D721Med (cell line): ENCODE results near the gene CHEK2.

Experiments
- DNase-seq: peaks from one replicate; pipeline ENCODE4 v3.0.0; 2011; ENCODE audit warnings: low spot score; ENCODE audit not compliant: insufficient read length
- FAIRE-seq: peaks from 2 replicates; lab custom pipeline; 2011; peaks lifted over from hg19 to GRCh38; lab: Jason Lieb, UNC
- TF ChIP-seq, protein P1 (sequence below): IDR thresholded peaks from 2 replicates; pipeline ENCODE4 v1.5.1; 2012; ENCODE audit warnings: mild to moderate bottlenecking, control low read depth; ENCODE audit not compliant: insufficient read depth; ENCODE audit errors: missing control alignments

CHEK2 gene

DNA sequence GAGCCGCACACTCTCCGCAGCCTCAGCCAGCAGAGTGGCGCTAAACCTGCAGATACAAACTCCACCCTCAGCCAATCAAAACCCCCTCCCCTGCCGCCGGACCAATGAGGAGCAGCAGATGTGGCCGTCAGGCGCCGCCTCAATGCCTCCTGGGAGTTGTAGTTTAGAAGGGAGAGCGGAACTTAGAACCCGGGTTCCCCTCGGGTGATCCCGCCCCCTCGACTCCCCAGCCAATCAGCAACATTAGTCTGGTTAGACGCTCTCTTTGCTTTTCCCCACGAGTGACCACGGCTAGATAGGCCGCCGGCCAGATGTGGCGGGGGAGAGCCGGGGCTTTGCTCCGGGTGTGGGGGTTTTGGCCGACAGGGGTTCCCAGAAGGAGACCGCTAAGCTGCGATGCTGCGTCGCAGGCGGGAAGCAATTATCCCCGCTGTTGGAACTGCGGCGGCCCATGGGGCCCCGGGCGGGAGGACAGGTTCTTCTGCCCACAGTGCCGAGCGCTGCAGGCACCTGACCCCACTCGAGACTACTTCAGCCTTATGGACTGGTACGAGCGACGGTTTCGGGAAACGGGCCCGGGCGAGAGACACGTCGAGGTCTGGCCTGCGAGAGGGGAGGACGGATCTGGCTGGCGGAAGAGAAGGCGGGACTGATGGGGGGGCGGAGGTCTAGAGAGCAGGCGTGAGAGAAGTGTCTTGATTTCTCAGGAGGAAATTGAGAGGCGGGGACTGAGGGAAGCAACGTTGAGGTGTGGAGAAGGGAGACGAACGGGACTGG lies at the start of gene CHEK2, which contains the start of gene HSCB:
Gene CHEK2 (minus strand): TSS at position 36 of the 777 bp plus-strand sequence. CDS start 7,099 bp downstream, outside the sequence.
Gene HSCB (plus strand): TSS at position 255 of the 777 bp plus-strand sequence. CDS start 57 bp downstream, at position 312.
- FAIRE-seq: no peak

DNA sequence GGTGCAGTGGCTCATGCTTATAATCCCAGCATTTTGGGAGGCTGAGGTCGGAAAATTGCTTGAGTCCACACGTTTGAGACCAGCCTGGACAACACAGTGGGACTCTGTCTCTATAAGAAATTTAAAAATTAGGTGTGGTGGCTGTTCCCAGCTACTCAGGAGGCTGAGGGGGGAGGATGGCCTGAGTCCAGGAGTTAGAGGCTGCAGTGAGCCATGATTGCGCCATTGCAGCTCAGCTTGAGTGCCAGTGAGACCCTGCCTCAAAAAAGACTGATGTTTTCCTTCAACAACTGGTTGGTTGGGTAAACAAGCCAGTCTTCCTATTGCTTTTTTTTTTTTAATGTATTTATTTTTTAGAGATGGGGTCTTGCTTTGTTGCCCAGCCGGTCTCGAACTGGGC lies 49.5 kb upstream of the CHEK2 start:
- TF ChIP-seq, protein P1, sequence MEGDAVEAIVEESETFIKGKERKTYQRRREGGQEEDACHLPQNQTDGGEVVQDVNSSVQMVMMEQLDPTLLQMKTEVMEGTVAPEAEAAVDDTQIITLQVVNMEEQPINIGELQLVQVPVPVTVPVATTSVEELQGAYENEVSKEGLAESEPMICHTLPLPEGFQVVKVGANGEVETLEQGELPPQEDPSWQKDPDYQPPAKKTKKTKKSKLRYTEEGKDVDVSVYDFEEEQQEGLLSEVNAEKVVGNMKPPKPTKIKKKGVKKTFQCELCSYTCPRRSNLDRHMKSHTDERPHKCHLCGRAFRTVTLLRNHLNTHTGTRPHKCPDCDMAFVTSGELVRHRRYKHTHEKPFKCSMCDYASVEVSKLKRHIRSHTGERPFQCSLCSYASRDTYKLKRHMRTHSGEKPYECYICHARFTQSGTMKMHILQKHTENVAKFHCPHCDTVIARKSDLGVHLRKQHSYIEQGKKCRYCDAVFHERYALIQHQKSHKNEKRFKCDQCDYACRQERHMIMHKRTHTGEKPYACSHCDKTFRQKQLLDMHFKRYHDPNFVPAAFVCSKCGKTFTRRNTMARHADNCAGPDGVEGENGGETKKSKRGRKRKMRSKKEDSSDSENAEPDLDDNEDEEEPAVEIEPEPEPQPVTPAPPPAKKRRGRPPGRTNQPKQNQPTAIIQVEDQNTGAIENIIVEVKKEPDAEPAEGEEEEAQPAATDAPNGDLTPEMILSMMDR: no peak
- FAIRE-seq (no peak), DNase-seq (no peak)

More for the DNA sequence above, at the start of gene CHEK2, which contains the start of gene HSCB:
- peak; percentile 40 for DNase-seq
- TF ChIP-seq, protein P1: peak; percentile 21

DNA sequence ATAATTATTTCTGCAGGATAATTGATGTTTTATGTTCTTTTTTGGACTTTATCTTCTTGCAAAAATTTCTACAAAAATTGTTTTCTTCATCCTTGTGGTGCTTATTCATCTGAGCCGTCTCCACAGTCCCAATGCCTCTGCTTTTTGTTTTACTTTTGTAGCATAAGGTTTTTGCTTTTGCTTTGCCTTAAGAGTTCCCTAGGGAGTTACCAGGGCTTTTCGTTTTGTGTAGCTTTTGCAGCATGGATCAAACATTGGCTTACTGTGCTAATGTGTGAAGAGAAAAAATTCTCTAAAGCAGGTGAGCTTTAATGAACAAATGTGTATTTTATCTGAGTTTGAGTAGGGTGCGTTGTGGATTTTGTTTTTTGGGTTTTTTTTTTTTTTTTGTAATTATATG lies 47.0 kb upstream of the CHEK2 start:
- FAIRE-seq (no peak), DNase-seq (no peak)
- TF ChIP-seq, protein P1: no peak

DNA sequence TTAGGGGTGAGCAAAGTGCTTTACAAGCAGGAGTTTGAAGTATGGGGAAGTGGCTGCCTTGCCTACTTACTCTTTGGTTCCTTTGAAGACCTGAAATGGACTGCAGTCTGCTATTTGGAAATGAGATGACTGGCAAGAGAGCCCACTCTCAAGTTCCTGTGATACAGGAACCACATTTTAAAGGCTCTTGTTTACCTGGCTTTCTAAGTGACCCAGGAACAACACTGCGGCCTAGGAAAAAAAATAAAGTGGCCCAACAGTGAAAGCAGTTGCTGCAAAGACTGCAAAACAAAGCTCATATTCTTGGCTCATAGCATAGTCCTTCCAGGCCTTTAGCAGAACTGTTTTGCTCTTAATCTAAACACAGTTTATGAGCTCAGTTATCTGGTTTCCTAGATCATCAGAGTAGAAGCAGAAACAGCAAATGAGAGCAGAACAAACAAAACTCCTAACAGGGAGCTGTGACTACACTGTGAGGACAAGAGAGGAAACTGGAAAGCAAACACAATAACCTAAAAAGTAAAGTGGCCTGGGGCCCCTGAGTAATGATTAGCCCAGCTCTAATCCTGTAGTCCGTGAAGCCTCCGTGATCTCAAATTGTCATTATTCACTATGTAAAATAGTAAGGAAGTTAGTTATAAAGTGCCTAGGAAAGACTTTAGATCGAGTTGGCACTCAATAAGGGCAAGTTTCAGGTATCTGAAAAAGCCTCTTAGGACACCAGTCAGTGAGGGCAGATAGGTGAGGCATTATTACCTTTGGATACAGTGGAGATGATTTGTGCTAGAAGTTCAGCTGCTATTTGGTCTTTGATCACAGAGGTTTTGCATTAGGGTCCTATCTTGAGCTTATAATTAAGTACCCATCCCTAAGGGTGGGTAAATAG lies 42.4 kb upstream of the CHEK2 start:
- TF ChIP-seq, protein P1: no peak
- FAIRE-seq (no peak), DNase-seq (no peak)

- TF ChIP-seq, protein P1: no peak
- no peak for DNase-seq
- no peak for FAIRE-seq
Measured at GRCh38 chr22:28780296-28780695, 38.7 kb upstream of the CHEK2 start.

- FAIRE-seq: no peak
- no peak for DNase-seq
- TF ChIP-seq, protein P1: no peak
Measured at GRCh38 chr22:28779833-28780232, 38.2 kb upstream of the CHEK2 start.
